Loucy (cell line): Measurements from ENCODE around the gene EPX.

Experiments
- CTCF ChIP-seq: fragments of 200-600 bp; sonication (generic); conservative IDR thresholded peaks from 2 replicates; pipeline ENCODE4 v1.5.1; 2014; ENCODE audit warnings: mild to moderate bottlenecking, antibody characterized with exemption, low read length
- EZH2phosphoT487 ChIP-seq: fragments of 200-600 bp; IDR thresholded peaks from 2 replicates; pipeline ENCODE4 v1.6.1; 2018; ENCODE audit warnings: antibody characterized with exemption, mild to moderate bottlenecking, moderate library complexity, borderline replicate concordance

GRCh38 chr17:58192612-58193011 lies at the start of gene EPX:
- TF ChIP-seq CTCF (no peak), EZH2phosphoT487 (no peak)
